Measurements from ENCODE around the gene CACNA1A.

DNA sequence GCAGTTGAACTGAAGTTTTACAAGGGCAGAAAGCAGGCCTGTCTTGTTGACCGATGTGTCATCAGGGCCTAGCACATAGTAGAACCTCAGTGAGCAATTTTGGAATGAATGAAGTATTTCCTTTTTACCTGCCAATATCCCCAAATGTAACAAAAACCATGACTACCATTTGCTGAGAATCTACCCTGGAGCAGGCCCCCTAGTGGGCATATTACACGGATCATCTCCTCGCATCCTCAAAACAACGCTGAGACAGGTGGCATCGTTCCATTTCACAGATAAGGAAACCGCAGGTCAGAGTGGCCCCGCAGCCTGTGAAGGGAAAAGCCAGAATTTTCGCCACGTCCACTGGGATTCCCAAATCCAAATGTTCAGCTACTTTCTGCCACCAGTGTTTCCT, 77.9 kb downstream of the CACNA1A start:
- TF ChIP-seq, protein P1, sequence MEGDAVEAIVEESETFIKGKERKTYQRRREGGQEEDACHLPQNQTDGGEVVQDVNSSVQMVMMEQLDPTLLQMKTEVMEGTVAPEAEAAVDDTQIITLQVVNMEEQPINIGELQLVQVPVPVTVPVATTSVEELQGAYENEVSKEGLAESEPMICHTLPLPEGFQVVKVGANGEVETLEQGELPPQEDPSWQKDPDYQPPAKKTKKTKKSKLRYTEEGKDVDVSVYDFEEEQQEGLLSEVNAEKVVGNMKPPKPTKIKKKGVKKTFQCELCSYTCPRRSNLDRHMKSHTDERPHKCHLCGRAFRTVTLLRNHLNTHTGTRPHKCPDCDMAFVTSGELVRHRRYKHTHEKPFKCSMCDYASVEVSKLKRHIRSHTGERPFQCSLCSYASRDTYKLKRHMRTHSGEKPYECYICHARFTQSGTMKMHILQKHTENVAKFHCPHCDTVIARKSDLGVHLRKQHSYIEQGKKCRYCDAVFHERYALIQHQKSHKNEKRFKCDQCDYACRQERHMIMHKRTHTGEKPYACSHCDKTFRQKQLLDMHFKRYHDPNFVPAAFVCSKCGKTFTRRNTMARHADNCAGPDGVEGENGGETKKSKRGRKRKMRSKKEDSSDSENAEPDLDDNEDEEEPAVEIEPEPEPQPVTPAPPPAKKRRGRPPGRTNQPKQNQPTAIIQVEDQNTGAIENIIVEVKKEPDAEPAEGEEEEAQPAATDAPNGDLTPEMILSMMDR (conservative IDR thresholded peaks at IDR 0.05; ENCODE audit: low read length), result peak; percentile 83
- no peak for TF ChIP-seq EZH2phosphoT487 (IDR thresholded peaks at IDR 0.05; ENCODE audit: borderline replicate concordance, low read depth, low read length)
